K562 (cell line): ENCODE measurements around the gene ATG10. TPM values are rescaled to one million over a fixed set of nuclear protein-coding genes. Genes with fewer than 3 reads are reported as not detected.

Experiments
- ATAC-seq: fragments of 200-7000 bp; cut with Tn5 transposase; 3 replicates; pipeline ENCODE4 v1.9.1; 2020; ENCODE audit warnings: moderate library complexity
- BruUV-seq: library from RNA; stranded (reverse); fragments of 400-500 nt; replicated peaks from 2 replicates; lab custom pipeline; 2021; lab: Mats Ljungman, UMichigan
- CTCF ChIA-PET: fragments of 300-600 bp; formaldehyde crosslinking; extraction: SDS; loops from one replicate; lab custom pipeline; 2021; ENCODE audit warnings: low intra/inter-chr PET ratio; lab: Yijun Ruan, JAX
- POLR2A ChIA-PET: fragments of 300-600, 350-650 bp; sonication (Branson Sonifier 250); formaldehyde crosslinking; extraction: SDS; loops from one replicate; lab custom pipeline; 2021; ENCODE audit warnings: antibody characterized with exemption, inconsistent platforms; lab: Yijun Ruan, JAX
- DNase-seq, 4 experiments: peaks; one replicate each; pipeline versions ENCODE4 v3.0.0 to v3.0.0-alpha.2; 2011 to 2018; ENCODE audit warnings: low spot score in 3 of 4, mixed read lengths in 3 of 4; ENCODE audit errors: extremely low read depth in 1 of 4
- FAIRE-seq: peaks from 2 replicates; lab custom pipeline; 2011; peaks lifted over from hg19 to GRCh38; lab: Jason Lieb, UNC
- H2AFZ ChIP-seq: 2 replicates; pipeline ENCODE4 v1.6.0; 2011; ENCODE audit warnings: low read depth, low read length, control low read depth, inconsistent platforms
- H3K27ac ChIP-seq: fragments of 200-600 bp; 3 replicates; pipeline ENCODE4 v1.8.0; 2011; ENCODE audit warnings: low read depth, mild to moderate bottlenecking, control low read depth, inconsistent platforms, low read length, moderate library complexity, mixed read lengths; ENCODE audit errors: extremely low read depth
- H3K27me3 ChIP-seq, 2 experiments: fragments of 300-600 bp in 1 of 2; 2 replicates in 1 of 2; 3 replicates in 1 of 2; pipeline versions ENCODE4 v1.6.0 to v1.8.0; 2011; ENCODE audit warnings: inconsistent platforms in 2 of 2, low read length in 2 of 2, mild to moderate bottlenecking in 1 of 2, mixed read lengths in 1 of 2, moderate library complexity in 1 of 2; ENCODE audit not compliant: control insufficient read depth in 2 of 2, insufficient read depth in 2 of 2
- H3K36me3 ChIP-seq: fragments of 300-600 bp; 3 replicates; pipeline ENCODE4 v1.8.0; 2011; ENCODE audit warnings: mild to moderate bottlenecking, low read length, inconsistent platforms; ENCODE audit not compliant: control insufficient read depth, insufficient read depth
- H3K4me1 ChIP-seq, 2 experiments: fragments of 200-600 bp in 1 of 2; replicated peaks in 1 of 2; 2 replicates in 1 of 2; 3 replicates in 1 of 2; pipeline versions ENCODE4 v1.5.1 to v1.8.0; 2011; ENCODE audit warnings: inconsistent platforms in 2 of 2, low read length in 2 of 2, mild to moderate bottlenecking in 1 of 2, mixed read lengths in 1 of 2, moderate library complexity in 1 of 2; ENCODE audit not compliant: control insufficient read depth in 2 of 2, insufficient read depth in 2 of 2
- H3K4me2 ChIP-seq: 2 replicates; pipeline ENCODE4 v1.6.1; 2011; ENCODE audit warnings: low read length, control low read depth, inconsistent platforms, mixed read lengths; ENCODE audit not compliant: insufficient read depth
- H3K4me3 ChIP-seq: fragments of 200-600 bp; sonication (generic), shearing (Covaris generic); 2 replicates; pipeline ENCODE4 v1.5.1; 2016; ENCODE audit warnings: control low read depth, inconsistent platforms
- H3K79me2 ChIP-seq: fragments of 200-600 bp; 3 replicates; pipeline ENCODE4 v1.8.0; 2011; ENCODE audit warnings: low read length, inconsistent platforms; ENCODE audit not compliant: control insufficient read depth, insufficient read depth
- H3K9ac ChIP-seq, 2 experiments: 2 replicates each; pipeline versions ENCODE4 v1.6.0 to v1.6.1; 2011; ENCODE audit warnings: low read depth in 2 of 2, low read length in 2 of 2, control low read depth in 1 of 2, inconsistent platforms in 1 of 2, mild to moderate bottlenecking in 1 of 2, mixed read lengths in 1 of 2; ENCODE audit not compliant: insufficient read depth in 1 of 2
- H3K9me1 ChIP-seq: one replicate; pipeline ENCODE4 v1.6.0; 2011; ENCODE audit warnings: inconsistent platforms, mild to moderate bottlenecking, low read length, moderate library complexity; ENCODE audit not compliant: control insufficient read depth, insufficient read depth
- H3K9me3 ChIP-seq: replicated peaks from 2 replicates; pipeline ENCODE4 v1.5.1; 2011; ENCODE audit warnings: low read depth, low read length, inconsistent platforms; ENCODE audit not compliant: control insufficient read depth, insufficient read depth
- H4K20me1 ChIP-seq: replicated peaks from 2 replicates; pipeline ENCODE4 v1.6.1; 2011; ENCODE audit warnings: low read length, inconsistent platforms, mixed read lengths; ENCODE audit not compliant: control insufficient read depth, insufficient read depth
- DACH1 ChIP-seq: fragments of 450-650 bp; IDR thresholded peaks from 2 replicates; pipeline ENCODE4 v1.6.1; 2018; ENCODE audit not compliant: partially characterized antibody
- FOXM1 ChIP-seq, 2 experiments: fragments of 450-650 bp in 1 of 2; sonication (generic) in 1 of 2; formaldehyde crosslinking in 1 of 2; IDR thresholded peaks; 2 replicates each; pipeline versions ENCODE4 v1.6.1 to v1.9.0; 2017 to 2022; ENCODE audit warnings: low read depth in 2 of 2, mild to moderate bottlenecking in 2 of 2, missing genetic modification reagents in 1 of 2, moderate library complexity in 1 of 2
- HNRNPL ChIP-seq: fragments of 200-400 bp; formaldehyde crosslinking; IDR thresholded peaks from 2 replicates; pipeline ENCODE4 v1.6.1; 2017; ENCODE audit warnings: low read depth, mild to moderate bottlenecking, low read length
- ILF3 ChIP-seq: fragments of 450-650 bp; IDR thresholded peaks from 2 replicates; pipeline ENCODE4 v1.6.1; 2018; ENCODE audit warnings: antibody characterized with exemption, mild to moderate bottlenecking, moderate library complexity, borderline replicate concordance
- RNF2 ChIP-seq: sonication (generic); IDR thresholded peaks from 2 replicates; pipeline ENCODE4 v1.6.1; 2016
- SNIP1 ChIP-seq: fragments of 450-650 bp; IDR thresholded peaks from 2 replicates; pipeline ENCODE4 v1.7.1; 2017; ENCODE audit warnings: low read depth, mild to moderate bottlenecking
- TEAD1 ChIP-seq, 2 experiments: fragments of 450-650 bp in 1 of 2; sonication (generic) in 1 of 2; formaldehyde crosslinking; IDR thresholded peaks; 2 replicates each; pipeline versions ENCODE4 v1.4.0 to v1.8.0; 2020 to 2022; ENCODE audit warnings: mild to moderate bottlenecking in 2 of 2, missing genetic modification reagents in 1 of 2
- WGBS: fragments of 100-300 bp; shearing (Covaris generic); methylation state at CpG from one replicate; pipeline ENCODE4 v1.1.6; 2016; ENCODE audit warnings: low coverage, mixed read lengths; ENCODE audit not compliant: insufficient coverage; ENCODE audit errors: missing lambda C conversion rate; 5-methylcytosine and 5-hydroxymethylcytosine counted together
- in situ Hi-C: fragments of 300-500 bp; cut with MboI; formaldehyde crosslinking; loops from 4 replicates; pipeline ENCODE4 v1.15.0; 2018; ENCODE audit warnings: inconsistent platforms, mixed read lengths
- intact Hi-C: fragments of 100-400 bp; cut with micrococcal nuclease; formaldehyde crosslinking; loops from 2 replicates; pipeline ENCODE4 v1.14.2; 2022
- polyA plus RNA-seq, 8 experiments: library from polyadenylated mRNA; depleted of rRNA in 4 of 8; stranded (reverse) in 5 of 8; unstranded in 3 of 8; fragments of >200 nt; fragmentation: Nextera tagmentation in 2 of 8; fragmentation: Illumina TruSeq in 1 of 8; extraction: Ambion mirVana in 2 of 8; extraction: Trizol in 1 of 8; gene quantifications; 2 replicates each; pipeline versions ENCODE4 v1.2.1 to v1.2.3, GENCODE V29; 2011 to 2014; ENCODE audit warnings: inconsistent platforms in 1 of 8, missing spikeins in 1 of 8
- total RNA-seq, 7 experiments: library from RNA; depleted of rRNA in 6 of 7; stranded (reverse); fragments of >200 nt in 6 of 7; fragmentation: Illumina TruSeq in 2 of 7; extraction: Trizol in 2 of 7; gene quantifications; 2 replicates each; pipeline versions ENCODE4 v1.2.1 to v1.2.3, GENCODE V29; 2011 to 2021; ENCODE audit warnings: low replicate concordance in 1 of 7
- TF ChIP-seq, protein P1 (sequence below): sonication (generic); formaldehyde crosslinking; IDR thresholded peaks from 2 replicates; pipeline ENCODE4 v1.8.0; 2022; ENCODE audit warnings: mild to moderate bottlenecking, missing genetic modification reagents
- TF ChIP-seq, protein P2 (sequence below), 2 experiments: IDR thresholded peaks in 1 of 2; conservative IDR thresholded peaks in 1 of 2; 2 replicates each; pipeline ENCODE4 v1.6.1; 2016; ENCODE audit warnings: low read depth in 2 of 2, mild to moderate bottlenecking in 1 of 2, missing compliant biosample characterization in 1 of 2, missing genetic modification characterization in 1 of 2, moderate library complexity in 1 of 2
- TF ChIP-seq, protein P3 (sequence below): fragments of 450-650 bp; IDR thresholded peaks from 2 replicates; pipeline ENCODE4 v1.6.1; 2014; ENCODE audit warnings: low read depth, mild to moderate bottlenecking, moderate library complexity, borderline replicate concordance
- TF ChIP-seq, protein P4 (sequence below): fragments of 250-450 bp; sonication (Bioruptor Pico); IDR thresholded peaks from 2 replicates; pipeline ENCODE4 v1.4.0; 2020; ENCODE audit warnings: mild to moderate bottlenecking, moderate library complexity, borderline replicate concordance

ATG10 gene
- total and polyA plus RNA-seq, 9 of the 15 experiments (the other 6 are each of a cell fraction or from before 2014, with no cell fraction given) = 7.0 to 18.8 (median 14.6) TPM

DNA sequence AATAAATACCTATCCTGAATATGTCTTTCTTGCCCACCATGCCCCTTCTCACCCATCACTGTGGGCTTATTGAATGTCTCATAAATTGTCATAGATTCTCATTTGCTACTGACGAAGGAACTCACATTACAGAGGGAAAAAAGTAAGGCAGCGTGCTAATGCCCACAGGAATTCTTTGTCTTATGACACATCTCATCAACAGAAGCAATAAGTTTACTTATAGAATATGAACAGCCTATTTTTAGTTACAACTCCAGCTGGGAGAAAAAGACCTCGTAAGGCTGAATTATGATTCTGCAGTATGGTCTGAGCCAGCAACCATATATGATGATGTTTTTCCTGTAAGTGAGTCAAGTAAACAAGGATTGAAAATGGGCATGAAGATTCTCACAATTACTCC, 22.4 kb upstream of the ATG10 start:
- Histone ChIP-seq H3K27me3 (no peaks in the 10 kb centered on the region), H2AFZ (no peak overlapping the region), H3K79me2 (no peaks in the 10 kb centered on the region), H3K9me3 (peaks cover 3% of the 10 kb centered on the region; the same call in 1 of the 2 replicates), H3K9me1 (no peaks in the 10 kb centered on the region), H3K4me3 (no peak overlapping the region), H3K4me2 (no peak overlapping the region), H3K36me3 (no peaks in the 10 kb centered on the region), H3K27ac (no peak overlapping the region), H3K4me1 (peaks cover 0 to 10% of the 10 kb centered on the region in 2 experiments; a peak in 2 of 5 replicates), H3K9ac (no peak overlapping the region), H4K20me1 (no peaks in the 10 kb centered on the region)
- intact Hi-C loops (no loop called here), in situ Hi-C loops (no loop called here)
- WGBS = 54% methylated on average over 3 of the region's 3 CpGs
- ChIA-PET POLR2A (interaction anchor here (0.7 kb wide), 1 partner anchor 104 kb away, joined by 3 read pairs; no protein-coding TSS in a partner anchor), CTCF (no interaction called here)
- no peak for DNase-seq
- TF ChIP-seq, protein P1, sequence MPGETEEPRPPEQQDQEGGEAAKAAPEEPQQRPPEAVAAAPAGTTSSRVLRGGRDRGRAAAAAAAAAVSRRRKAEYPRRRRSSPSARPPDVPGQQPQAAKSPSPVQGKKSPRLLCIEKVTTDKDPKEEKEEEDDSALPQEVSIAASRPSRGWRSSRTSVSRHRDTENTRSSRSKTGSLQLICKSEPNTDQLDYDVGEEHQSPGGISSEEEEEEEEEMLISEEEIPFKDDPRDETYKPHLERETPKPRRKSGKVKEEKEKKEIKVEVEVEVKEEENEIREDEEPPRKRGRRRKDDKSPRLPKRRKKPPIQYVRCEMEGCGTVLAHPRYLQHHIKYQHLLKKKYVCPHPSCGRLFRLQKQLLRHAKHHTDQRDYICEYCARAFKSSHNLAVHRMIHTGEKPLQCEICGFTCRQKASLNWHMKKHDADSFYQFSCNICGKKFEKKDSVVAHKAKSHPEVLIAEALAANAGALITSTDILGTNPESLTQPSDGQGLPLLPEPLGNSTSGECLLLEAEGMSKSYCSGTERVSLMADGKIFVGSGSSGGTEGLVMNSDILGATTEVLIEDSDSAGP (CRISPR knock-in tag) = no peak
- TF ChIP-seq, protein P2, sequence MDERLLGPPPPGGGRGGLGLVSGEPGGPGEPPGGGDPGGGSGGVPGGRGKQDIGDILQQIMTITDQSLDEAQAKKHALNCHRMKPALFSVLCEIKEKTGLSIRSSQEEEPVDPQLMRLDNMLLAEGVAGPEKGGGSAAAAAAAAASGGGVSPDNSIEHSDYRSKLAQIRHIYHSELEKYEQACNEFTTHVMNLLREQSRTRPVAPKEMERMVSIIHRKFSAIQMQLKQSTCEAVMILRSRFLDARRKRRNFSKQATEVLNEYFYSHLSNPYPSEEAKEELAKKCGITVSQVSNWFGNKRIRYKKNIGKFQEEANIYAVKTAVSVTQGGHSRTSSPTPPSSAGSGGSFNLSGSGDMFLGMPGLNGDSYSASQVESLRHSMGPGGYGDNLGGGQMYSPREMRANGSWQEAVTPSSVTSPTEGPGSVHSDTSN (CRISPR knock-in tag; IDR thresholded peaks at IDR 0.05; ENCODE audit: low read depth) = no peak
- TF ChIP-seq, protein P2 (tag; conservative IDR thresholded peaks at IDR 0.05; ENCODE audit: low read depth) = no peak
- TF ChIP-seq RNF2 (no peak), FOXM1 (IDR thresholded peaks at IDR 0.05; ENCODE audit: low read depth) (no peak), FOXM1 (CRISPR knock-in tag; IDR thresholded peaks at IDR 0.05; ENCODE audit: low read depth) (no peak), DACH1 (no peak), TEAD1 (CRISPR knock-in tag; IDR thresholded peaks at IDR 0.05) (no peak), ILF3 (no peak), SNIP1 (no peak), HNRNPL (no peak)
- TF ChIP-seq, protein P3, sequence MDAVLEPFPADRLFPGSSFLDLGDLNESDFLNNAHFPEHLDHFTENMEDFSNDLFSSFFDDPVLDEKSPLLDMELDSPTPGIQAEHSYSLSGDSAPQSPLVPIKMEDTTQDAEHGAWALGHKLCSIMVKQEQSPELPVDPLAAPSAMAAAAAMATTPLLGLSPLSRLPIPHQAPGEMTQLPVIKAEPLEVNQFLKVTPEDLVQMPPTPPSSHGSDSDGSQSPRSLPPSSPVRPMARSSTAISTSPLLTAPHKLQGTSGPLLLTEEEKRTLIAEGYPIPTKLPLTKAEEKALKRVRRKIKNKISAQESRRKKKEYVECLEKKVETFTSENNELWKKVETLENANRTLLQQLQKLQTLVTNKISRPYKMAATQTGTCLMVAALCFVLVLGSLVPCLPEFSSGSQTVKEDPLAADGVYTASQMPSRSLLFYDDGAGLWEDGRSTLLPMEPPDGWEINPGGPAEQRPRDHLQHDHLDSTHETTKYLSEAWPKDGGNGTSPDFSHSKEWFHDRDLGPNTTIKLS = no peak
- TF ChIP-seq, protein P4, sequence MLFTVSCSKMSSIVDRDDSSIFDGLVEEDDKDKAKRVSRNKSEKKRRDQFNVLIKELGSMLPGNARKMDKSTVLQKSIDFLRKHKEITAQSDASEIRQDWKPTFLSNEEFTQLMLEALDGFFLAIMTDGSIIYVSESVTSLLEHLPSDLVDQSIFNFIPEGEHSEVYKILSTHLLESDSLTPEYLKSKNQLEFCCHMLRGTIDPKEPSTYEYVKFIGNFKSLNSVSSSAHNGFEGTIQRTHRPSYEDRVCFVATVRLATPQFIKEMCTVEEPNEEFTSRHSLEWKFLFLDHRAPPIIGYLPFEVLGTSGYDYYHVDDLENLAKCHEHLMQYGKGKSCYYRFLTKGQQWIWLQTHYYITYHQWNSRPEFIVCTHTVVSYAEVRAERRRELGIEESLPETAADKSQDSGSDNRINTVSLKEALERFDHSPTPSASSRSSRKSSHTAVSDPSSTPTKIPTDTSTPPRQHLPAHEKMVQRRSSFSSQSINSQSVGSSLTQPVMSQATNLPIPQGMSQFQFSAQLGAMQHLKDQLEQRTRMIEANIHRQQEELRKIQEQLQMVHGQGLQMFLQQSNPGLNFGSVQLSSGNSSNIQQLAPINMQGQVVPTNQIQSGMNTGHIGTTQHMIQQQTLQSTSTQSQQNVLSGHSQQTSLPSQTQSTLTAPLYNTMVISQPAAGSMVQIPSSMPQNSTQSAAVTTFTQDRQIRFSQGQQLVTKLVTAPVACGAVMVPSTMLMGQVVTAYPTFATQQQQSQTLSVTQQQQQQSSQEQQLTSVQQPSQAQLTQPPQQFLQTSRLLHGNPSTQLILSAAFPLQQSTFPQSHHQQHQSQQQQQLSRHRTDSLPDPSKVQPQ (CRISPR knock-in tag) = no peak
- no peak for FAIRE-seq
- no TSS peak for BruUV-seq
- no peak for ATAC-seq
